Stomach (tissue), 4 donors: ENCODE results near the gene NTN1.

ENCODE experiments used
- CTCF ChIP-seq, 7 experiments: fragments of 450-650 bp in 4 of 7; fragments of 200-600 bp in 3 of 7; sonication (generic) in 3 of 7; IDR thresholded peaks; one replicate each; pipeline ENCODE4 v1.5.1; 2016 to 2019; ENCODE audit warnings: antibody characterized with exemption in 7 of 7, control low read depth in 2 of 7, mild to moderate bottlenecking in 1 of 7
- POLR2AphosphoS5 ChIP-seq, 3 donors: sonication (generic); formaldehyde crosslinking; IDR thresholded peaks; one replicate each; pipeline ENCODE4 v1.6.1; 2016; ENCODE audit warnings: antibody characterized with exemption in 3 of 3

DNA sequence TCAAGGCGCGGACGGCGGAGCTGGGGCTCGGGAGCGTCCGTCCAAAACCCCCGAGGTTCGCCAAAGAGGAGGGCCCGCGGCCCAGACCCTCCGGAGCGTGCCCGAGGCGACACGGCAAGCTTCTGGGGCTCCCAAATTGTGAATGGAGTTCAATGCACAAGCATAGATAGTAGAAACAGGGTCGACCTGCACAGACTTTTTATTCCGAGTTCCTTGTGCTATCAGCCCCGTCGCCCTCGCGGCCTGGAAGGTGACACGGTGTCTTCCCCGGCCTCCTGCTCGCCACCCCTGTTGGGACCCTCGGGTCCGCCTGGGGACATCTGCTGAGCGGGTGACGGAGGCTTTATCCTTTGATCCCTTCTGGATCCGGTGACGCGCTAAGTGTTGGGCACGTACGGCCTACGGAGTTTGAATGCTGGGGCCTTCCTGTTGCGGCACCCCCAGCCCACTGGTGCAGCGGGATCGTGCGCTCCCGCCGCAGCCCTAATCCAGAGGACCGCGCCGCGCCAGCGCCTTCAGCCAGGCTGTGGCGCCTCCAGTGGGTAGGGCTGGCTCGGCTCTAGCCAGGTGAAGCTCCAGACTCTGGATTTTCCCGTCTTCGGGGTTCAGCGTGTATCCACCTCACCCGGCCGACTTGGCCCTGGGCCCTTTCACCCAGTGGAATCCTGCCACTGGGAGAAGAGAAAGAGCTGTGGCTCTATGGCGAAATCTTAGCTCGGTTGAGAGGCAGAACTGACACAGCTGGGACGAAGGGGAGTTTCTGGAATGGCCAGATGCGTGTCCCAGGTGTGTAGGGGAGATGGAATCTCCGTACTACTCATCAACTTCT lies 17.0 kb upstream of the NTN1 start:
- TF ChIP-seq CTCF (IDR thresholded peaks at IDR 0.05) (no peak), POLR2AphosphoS5 (IDR thresholded peaks at IDR 0.05) (no peak)
